Vagina (tissue), 2 donors: ENCODE results near the gene CAPS2.

Experiments used
- POLR2A ChIP-seq, 2 donors: fragments of 450-650 bp; IDR thresholded peaks; one replicate each; pipeline ENCODE4 v1.6.1; 2017; ENCODE audit warnings: antibody characterized with exemption in 2 of 2, mild to moderate bottlenecking in 2 of 2, moderate library complexity in 2 of 2
- TF ChIP-seq, protein P1 (sequence below), 3 experiments: fragments of 450-650 bp in 2 of 3; fragments of 200-600 bp in 1 of 3; sonication (generic) in 1 of 3; IDR thresholded peaks; one replicate each; pipeline ENCODE4 v1.5.1; 2017 to 2019; ENCODE audit warnings: antibody characterized with exemption in 3 of 3, mild to moderate bottlenecking in 2 of 3, moderate library complexity in 2 of 3

DNA sequence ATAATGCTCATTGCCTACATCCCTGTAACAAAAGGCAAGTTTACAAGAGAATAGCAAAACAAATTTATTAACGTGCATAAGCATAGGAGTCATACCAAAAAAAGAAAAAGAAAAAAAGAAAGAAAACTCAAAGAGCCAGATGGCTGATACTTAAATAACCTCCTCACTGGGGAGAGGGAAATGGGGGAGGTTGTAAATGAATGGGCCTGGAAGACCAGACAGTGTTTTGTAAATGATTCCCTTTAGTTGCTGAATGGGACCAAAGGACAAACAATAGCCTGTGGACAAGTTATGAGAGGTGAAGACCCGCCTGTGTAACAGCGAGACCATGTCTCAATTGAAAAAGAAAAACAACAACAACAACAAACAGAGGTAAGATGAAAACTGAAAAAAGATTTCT lies 35.3 kb downstream of the CAPS2 start:
- TF ChIP-seq POLR2A (IDR thresholded peaks at IDR 0.05) = no peak
- TF ChIP-seq, protein P1, sequence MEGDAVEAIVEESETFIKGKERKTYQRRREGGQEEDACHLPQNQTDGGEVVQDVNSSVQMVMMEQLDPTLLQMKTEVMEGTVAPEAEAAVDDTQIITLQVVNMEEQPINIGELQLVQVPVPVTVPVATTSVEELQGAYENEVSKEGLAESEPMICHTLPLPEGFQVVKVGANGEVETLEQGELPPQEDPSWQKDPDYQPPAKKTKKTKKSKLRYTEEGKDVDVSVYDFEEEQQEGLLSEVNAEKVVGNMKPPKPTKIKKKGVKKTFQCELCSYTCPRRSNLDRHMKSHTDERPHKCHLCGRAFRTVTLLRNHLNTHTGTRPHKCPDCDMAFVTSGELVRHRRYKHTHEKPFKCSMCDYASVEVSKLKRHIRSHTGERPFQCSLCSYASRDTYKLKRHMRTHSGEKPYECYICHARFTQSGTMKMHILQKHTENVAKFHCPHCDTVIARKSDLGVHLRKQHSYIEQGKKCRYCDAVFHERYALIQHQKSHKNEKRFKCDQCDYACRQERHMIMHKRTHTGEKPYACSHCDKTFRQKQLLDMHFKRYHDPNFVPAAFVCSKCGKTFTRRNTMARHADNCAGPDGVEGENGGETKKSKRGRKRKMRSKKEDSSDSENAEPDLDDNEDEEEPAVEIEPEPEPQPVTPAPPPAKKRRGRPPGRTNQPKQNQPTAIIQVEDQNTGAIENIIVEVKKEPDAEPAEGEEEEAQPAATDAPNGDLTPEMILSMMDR (IDR thresholded peaks at IDR 0.05) = no peak
